KMS-11 (cell line): ENCODE measurements around the gene LRRC74A.
"Not testable (repeated sequence)": the region's sequence is repeated elsewhere in the genome, so short reads cannot be mapped to it uniquely, and the experiment has no call there.

ENCODE experiments used
- H2AFZ ChIP-seq: fragments of 200-600 bp; sonication (generic); 2 replicates; pipeline ENCODE4 v1.6.1; 2016; ENCODE audit warnings: antibody characterized with exemption, mixed run types, low read depth
- H3K27ac ChIP-seq: fragments of 200-600 bp; sonication (generic); 2 replicates; pipeline ENCODE4 v1.6.1; 2016; ENCODE audit warnings: mild to moderate bottlenecking, mixed run types
- H3K27me3 ChIP-seq: fragments of 200-600 bp; sonication (generic); 2 replicates; pipeline ENCODE4 v1.6.1; 2017; ENCODE audit warnings: mild to moderate bottlenecking, low read depth, mixed run types, moderate library complexity; ENCODE audit not compliant: insufficient read depth
- H3K36me3 ChIP-seq: fragments of 200-600 bp; sonication (generic); 2 replicates; pipeline ENCODE4 v1.6.1; 2017; ENCODE audit warnings: mild to moderate bottlenecking, mixed run types; ENCODE audit not compliant: insufficient read depth
- H3K4me1 ChIP-seq: fragments of 200-600 bp; sonication (generic); 2 replicates; pipeline ENCODE4 v1.6.1; 2016; ENCODE audit warnings: mild to moderate bottlenecking, low read depth, mixed run types; ENCODE audit not compliant: poor library complexity, severe bottlenecking
- H3K4me2 ChIP-seq: fragments of 200-600 bp; sonication (generic); 2 replicates; pipeline ENCODE4 v1.7.0; 2016; ENCODE audit warnings: mild to moderate bottlenecking, mixed run types
- H3K4me3 ChIP-seq: fragments of 200-600 bp; sonication (generic); IDR thresholded peaks from 2 replicates; pipeline ENCODE4 v1.6.1; 2017; ENCODE audit warnings: low read depth, low read length, mixed read lengths; ENCODE audit not compliant: insufficient read depth
- H3K79me2 ChIP-seq: fragments of 200-600 bp; sonication (generic); 2 replicates; pipeline ENCODE4 v1.6.1; 2016; ENCODE audit warnings: low read depth, mixed run types; ENCODE audit not compliant: insufficient read depth
- H3K9ac ChIP-seq: fragments of 200-600 bp; sonication (generic); 2 replicates; pipeline ENCODE4 v1.6.1; 2016; ENCODE audit warnings: mild to moderate bottlenecking, mixed run types
- H4K20me1 ChIP-seq: fragments of 200-600 bp; sonication (generic); 2 replicates; pipeline ENCODE4 v1.6.1; 2016; ENCODE audit warnings: mild to moderate bottlenecking, mixed run types; ENCODE audit not compliant: insufficient read depth
- CTCF ChIP-seq: fragments of 200-600 bp; sonication (generic); conservative IDR thresholded peaks from 2 replicates; pipeline ENCODE4 v1.6.1; 2017; ENCODE audit warnings: low read depth, mild to moderate bottlenecking, antibody characterized with exemption, low read length, moderate library complexity, mixed read lengths

The LRRC74A gene

GRCh38 chr14:76908834-76909233 is 82.6 kb downstream of the LRRC74A start:
- Histone ChIP-seq H4K20me1 (no peaks in the 10 kb centered on the region), H3K36me3 (no peaks in the 10 kb centered on the region), H2AFZ (no peak overlapping the region), H3K9ac (no peak overlapping the region), H3K27me3 (no peaks in the 10 kb centered on the region), H3K4me1 (peaks cover 15% of the 10 kb centered on the region), H3K27ac (no peak overlapping the region), H3K4me3 (no peak overlapping the region), H3K4me2 (no peak overlapping the region), H3K79me2 (no peaks in the 10 kb centered on the region)
- TF ChIP-seq CTCF: no peak

- no peaks in the 10 kb centered on the region for H4K20me1 ChIP-seq
- no peak overlapping the region for H3K4me3 ChIP-seq
- TF ChIP-seq CTCF: no peak
- no peaks in the 10 kb centered on the region for H3K27me3 ChIP-seq
- H3K27ac ChIP-seq: no peak overlapping the region
- no peak overlapping the region for H3K4me2 ChIP-seq
- no peaks in the 10 kb centered on the region for H3K36me3 ChIP-seq
- peaks cover 19% of the 10 kb centered on the region for H3K4me1 ChIP-seq
- no peak overlapping the region for H3K9ac ChIP-seq
- H3K79me2 ChIP-seq: no peaks in the 10 kb centered on the region
- no peak overlapping the region for H2AFZ ChIP-seq
Measured at GRCh38 chr14:76909266-76909665, 83.1 kb downstream of the LRRC74A start.

GRCh38 chr14:76910371-76910890 is 84.2 kb downstream of the LRRC74A start:
- Histone ChIP-seq H3K4me1 (peaks cover 30% of the 10 kb centered on the region), H3K27ac (no peak overlapping the region), H2AFZ (no peak overlapping the region), H3K79me2 (no peaks in the 10 kb centered on the region), H4K20me1 (no peaks in the 10 kb centered on the region), H3K27me3 (no peaks in the 10 kb centered on the region), H3K36me3 (no peaks in the 10 kb centered on the region), H3K9ac (no peak overlapping the region), H3K4me3 (no peak overlapping the region), H3K4me2 (no peak overlapping the region)
- TF ChIP-seq CTCF: no peak

- Histone ChIP-seq H3K4me3 (no peak overlapping the region), H3K4me2 (no peak overlapping the region), H3K79me2 (no peaks in the 10 kb centered on the region), H3K9ac (no peak overlapping the region), H3K27ac (no peak overlapping the region), H3K4me1 (peaks cover 30% of the 10 kb centered on the region), H3K27me3 (no peaks in the 10 kb centered on the region), H3K36me3 (no peaks in the 10 kb centered on the region), H2AFZ (no peak overlapping the region), H4K20me1 (no peaks in the 10 kb centered on the region)
- TF ChIP-seq CTCF: no peak
Measured at GRCh38 chr14:76911473-76911872, 85.3 kb downstream of the LRRC74A start.

- Histone ChIP-seq H3K4me2 (0 out of 2 replicates have a peak overlapping the region, but pooled peaks have one; percentile 9), H2AFZ (peak overlapping the region; percentile 14; the same call in 1 of the 2 replicates), H3K4me1 (peaks cover 35% of the 10 kb centered on the region)
- not testable (repeated sequence) for H4K20me1 ChIP-seq, H3K36me3 ChIP-seq, H3K27me3 ChIP-seq, H3K4me3 ChIP-seq, H3K79me2 ChIP-seq, H3K9ac ChIP-seq, H3K27ac ChIP-seq
Measured at GRCh38 chr14:76914533-76915081, 88.4 kb downstream of the LRRC74A start.
